GM19324 (cell line): Measurements from ENCODE around the gene PPP5C.

Source experiments
- ATAC-seq: cut with Tn5 transposase; IDR thresholded peaks from one replicate; pipeline ENCODE4 v1.9.1; 2021; ENCODE audit warnings: mild to moderate bottlenecking, moderate library complexity; ENCODE audit not compliant: unreplicated experiment, low FRiP score

The PPP5C gene

GRCh38 chr19:46330319-46330918 lies 16.5 kb upstream of the PPP5C start:
- no peak for ATAC-seq

- no peak for ATAC-seq
These were observed 9.4 kb upstream of the PPP5C start for GRCh38 chr19:46337487-46337886.

GRCh38 chr19:46339446-46339845 lies 7.4 kb upstream of the PPP5C start:
- ATAC-seq = no peak

GRCh38 chr19:46340051-46340659 lies 6.7 kb upstream of the PPP5C start:
- no peak for ATAC-seq

GRCh38 chr19:46341937-46342336 lies 5.0 kb upstream of the PPP5C start:
- ATAC-seq = no peak

GRCh38 chr19:46344363-46344762 lies 2.5 kb upstream of the PPP5C start:
- ATAC-seq = no peak

- no peak for ATAC-seq
These were observed 1.7 kb upstream of the PPP5C start for GRCh38 chr19:46345157-46345556.

GRCh38 chr19:46347572-46347883 lies 641 bp downstream of the PPP5C start:
- ATAC-seq = no peak

- ATAC-seq = no peak
These were observed 1.1 kb downstream of the PPP5C start for GRCh38 chr19:46347985-46348384.

- ATAC-seq = no peak
These were observed 2.6 kb downstream of the PPP5C start for GRCh38 chr19:46349311-46349993.

- no peak for ATAC-seq
These were observed 3.3 kb downstream of the PPP5C start for GRCh38 chr19:46350029-46350757.

- no peak for ATAC-seq
These were observed 3.9 kb downstream of the PPP5C start for GRCh38 chr19:46350758-46351159.

- ATAC-seq = no peak
These were observed 4.6 kb downstream of the PPP5C start for GRCh38 chr19:46351241-46352041.

- ATAC-seq = no peak
These were observed 7.0 kb downstream of the PPP5C start for GRCh38 chr19:46353730-46354528.

GRCh38 chr19:46355234-46356148 lies 8.6 kb downstream of the PPP5C start:
- ATAC-seq = no peak

GRCh38 chr19:46356149-46357055 lies 9.5 kb downstream of the PPP5C start:
- no peak for ATAC-seq

- ATAC-seq = no peak
These were observed 11.1 kb downstream of the PPP5C start for GRCh38 chr19:46357846-46358583.
